GM19324 (cell line): ENCODE measurements around the gene NRL.

Experiments used
- ATAC-seq: cut with Tn5 transposase; IDR thresholded peaks from one replicate; pipeline ENCODE4 v1.9.1; 2021; ENCODE audit warnings: mild to moderate bottlenecking, moderate library complexity; ENCODE audit not compliant: unreplicated experiment, low FRiP score

NRL gene

DNA sequence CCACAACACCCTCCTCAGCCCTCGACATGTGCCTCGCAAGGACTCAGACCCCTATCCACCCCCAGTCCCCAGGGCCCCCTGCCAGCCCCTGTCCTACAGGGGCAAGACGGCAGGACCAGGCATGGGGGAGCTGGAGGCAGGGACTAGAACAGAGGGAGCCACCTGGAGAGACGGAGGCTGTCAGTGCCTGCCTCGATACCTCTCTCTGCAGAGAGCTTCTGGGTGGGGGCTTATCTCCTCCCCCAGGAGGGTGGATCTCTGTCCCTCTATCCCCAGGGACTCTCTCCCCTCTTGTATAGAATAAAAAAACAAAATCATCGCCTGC lies 45.4 kb downstream of the NRL start:
- no peak for ATAC-seq

DNA sequence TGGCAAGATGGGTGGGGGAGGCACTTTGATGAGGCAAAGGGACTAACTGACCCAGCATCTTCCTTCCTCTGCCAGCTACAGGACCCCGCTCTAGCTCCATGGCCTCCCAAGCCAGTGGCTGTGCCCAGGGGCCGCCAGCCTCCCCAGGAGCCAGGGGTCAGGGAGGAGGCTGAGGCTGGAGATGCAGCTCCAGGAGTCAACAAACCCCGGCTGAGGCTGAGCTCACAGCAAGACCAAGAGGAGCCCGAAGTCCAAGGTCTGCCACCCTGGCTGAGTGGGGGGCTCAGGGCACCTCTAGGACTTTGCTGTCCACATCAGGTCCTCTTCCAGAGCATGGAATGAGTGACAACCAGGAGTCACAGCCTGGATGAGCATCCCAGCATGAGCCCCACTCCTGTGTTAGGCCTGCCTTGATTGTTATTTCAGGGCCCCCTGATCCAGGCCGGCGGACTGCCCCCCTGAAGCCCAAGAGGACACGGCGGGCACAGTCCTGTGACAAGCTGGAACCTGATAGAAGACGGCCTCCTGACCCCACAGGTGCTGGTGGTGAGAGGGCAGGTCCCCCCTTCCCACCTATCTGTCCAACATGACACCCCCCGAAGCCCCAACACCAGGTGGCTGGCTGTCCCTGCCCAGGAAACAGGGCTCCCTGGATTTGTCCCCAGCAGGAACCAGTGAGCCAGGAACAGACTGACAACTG lies 45.9 kb downstream of the NRL start:
- no peak for ATAC-seq

DNA sequence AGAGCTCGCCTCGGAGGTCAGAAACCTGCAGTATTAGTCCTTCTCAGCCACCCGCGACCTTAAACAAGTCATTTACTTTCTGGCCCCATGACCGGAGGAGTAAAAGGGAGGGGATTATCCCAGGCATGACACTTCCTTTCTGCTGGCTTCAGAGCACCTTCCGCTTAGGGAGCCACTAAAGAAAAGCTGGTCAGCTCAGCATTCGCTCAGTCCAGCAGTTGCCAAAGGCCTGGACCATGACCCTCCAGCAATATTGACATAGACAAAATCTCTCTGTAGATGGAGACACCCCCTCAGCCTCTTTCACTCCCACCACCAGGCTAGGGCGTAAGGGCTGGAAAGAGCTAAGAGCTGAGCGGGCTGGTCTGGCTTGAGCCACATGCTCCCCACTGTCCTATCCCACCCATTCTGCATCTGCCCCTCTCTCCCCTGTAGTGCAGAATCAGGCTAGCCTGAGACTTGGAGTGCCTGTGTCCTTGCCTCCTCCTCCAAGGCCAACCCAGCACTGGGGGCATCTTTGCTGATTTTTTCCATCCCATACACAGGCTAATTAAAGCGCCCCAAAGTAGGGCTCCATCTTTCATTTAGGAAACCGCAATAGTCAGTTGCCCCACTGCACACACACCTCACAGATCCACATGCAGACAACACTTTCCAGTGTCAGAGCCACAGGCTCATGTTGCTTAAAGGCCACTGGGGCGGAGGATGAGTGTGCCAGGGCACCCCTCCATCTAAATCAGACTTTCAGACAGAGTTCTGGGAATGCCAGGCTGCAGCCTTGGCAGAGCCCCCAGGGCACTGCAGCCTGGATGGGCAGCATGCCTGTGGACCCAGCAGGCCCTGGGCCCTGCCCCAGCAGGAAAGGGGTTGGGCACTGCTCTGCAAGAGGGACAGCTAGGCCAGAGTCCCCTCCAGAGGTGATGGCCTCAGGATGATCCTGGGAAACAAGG lies 47.3 kb downstream of the NRL start:
- ATAC-seq, result no peak

DNA sequence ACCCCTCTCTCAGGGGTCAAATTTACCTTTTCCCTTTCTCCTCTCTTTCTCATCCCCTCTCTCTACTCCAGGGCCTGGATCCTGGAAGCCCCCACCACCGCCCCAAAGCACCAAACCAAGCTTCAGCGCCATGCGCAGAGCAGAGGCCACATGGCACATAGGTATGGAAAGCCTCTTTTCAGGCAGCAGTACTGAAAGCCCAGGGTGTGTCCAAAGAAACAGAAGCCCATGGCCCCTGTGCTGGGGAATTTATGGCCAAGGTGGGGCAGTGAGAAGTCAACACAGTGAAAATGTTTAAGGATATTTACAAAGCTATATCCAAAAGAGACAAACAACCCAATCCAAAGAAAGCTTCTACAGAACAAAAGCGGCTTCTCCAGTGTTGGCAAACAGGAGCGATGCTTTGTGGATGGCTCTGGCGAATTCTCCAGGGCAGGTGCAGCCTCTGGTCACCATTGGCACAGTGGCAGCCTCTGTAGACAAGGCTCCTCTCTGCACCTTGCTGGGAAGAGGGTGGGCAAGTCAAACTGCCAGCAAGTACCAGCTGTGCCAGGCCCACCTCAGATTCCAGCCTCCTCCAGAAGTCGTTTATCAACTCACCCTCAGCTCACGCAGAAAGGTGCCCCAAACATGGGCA lies 48.1 kb downstream of the NRL start:
- no peak for ATAC-seq

DNA sequence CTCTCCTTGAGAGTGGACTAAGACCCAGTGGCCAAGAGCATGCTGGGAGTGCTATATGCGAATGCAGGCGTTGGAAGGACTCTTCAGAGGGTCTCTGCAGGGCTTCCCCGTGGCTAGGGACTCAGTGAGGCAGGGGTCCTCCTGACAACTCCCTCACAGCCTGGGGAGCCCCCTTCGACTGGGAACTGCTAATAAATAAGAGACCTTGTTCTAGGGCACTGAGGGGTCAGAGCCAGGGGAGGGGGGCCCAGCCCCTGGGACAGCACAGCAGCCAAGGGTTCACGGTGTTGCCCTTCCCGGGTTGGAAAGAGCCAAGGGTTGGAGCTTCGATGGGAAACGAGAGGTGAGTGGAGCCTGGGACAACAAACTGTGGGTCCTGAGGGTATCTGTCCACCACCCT lies 49.3 kb downstream of the NRL start:
- ATAC-seq, result no peak

DNA sequence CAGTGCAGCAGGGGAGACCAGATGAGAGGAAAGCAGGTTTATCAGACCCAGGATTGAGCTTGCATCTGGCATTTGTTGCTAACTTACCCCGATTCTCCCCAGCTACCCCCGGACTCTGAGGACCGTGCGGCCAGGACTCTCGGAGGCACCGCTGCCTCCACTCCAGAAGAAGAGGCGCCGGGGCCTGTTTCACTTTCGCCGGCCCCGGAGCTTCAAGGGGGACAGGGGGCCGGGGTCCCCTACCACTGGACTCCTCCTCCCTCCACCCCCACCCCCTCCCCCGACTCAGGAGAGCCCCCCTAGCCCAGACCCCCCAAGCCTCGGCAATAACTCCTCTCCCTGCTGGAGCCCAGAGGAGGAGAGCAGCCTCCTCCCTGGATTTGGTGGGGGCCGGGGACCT lies 49.9 kb downstream of the NRL start:
- ATAC-seq, result no peak

DNA sequence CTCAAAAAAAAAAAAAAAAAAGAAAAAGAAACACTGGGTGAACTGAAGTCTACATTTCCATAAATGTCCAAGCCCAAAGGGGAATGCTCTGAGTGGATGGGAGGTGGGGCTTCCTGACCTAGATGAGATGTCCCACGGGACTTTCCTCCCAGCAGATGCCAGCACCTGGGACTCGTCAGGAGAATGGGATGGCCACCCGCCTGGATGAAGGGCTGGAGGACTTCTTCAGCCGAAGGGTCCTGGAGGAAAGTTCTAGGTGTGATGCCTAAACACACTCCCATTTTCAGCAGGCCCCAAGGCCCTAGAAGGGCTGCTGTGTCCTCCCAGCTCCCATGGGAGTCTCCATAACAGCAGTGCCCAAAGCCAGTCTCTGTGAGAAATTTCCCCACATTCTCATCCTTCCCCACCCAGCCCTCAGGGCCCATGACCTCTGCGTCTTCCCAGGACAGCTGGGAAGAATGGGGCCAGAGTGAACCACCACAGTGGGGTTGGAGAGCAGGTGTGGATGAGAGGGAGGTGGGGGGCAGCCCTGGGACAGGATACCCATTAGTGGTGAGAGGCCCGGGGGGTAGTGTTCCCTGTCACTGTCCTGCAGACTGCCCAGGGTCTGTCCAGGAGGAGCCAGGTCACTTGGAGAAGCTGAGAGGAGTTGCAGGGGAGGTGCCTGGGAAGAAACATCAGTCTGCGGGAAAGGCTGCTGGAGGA lies 50.5 kb downstream of the NRL start:
- no peak for ATAC-seq

DNA sequence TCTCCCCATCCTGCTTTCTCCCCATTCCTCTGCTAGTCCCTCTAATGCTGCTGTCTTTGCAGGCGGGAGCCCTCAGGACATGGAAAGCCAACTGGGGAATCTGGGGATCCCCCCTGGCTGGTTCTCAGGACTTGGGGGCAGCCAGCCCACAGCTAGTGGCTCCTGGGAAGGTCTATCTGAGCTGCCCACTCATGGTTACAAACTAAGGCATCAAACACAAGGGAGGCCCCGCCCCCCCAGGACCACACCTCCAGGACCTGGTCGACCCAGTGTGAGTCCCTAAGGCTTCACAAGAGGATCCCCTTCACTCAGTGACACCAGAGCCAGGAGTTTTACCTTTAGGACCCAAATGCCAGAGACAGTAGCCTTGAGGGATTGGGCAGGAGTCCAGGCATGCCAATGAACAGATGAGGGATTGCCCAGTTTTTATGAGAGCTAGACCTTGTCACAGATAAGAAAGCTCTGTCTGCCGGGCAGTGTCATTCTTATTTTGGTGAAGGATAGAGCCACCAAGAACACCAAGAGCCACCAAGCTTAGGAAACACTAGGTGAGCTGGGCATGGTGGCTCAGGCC lies 51.4 kb downstream of the NRL start:
- ATAC-seq, result no peak

DNA sequence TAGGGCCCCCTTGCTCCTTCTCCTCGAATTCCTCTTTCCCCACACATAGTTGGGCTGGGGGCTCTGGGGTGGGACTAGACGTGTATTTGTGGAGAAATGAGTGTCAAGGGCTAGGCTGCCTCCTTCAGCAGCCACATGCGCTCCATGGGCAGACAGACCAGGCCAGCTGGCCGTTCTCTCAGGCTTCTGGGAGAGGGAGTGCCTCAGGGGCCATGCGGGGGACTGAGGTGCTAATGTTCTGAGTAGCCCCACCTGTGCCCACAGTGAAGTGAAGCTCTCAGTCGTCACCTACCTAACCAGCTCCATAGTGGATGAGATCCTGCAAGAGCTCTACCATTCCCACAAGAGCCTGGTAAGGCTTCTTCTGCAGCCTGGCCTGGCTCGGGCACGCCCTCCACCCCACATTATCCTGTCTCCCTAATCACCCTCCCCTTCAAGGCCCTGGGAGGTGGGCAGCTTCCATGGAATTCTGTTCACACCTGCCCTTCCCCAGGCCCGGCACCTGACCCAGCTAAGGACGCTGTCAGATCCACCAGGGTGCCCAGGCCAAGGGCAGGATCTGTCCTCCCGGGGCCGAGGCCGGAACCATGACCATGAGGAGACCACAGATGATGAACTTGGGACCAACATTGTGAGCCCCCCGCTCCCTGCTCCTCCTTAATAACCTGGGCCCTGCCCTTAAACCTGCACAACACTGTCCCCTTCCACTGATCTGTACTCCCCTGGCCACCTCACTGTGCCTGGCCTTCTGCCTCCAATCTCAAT lies 52.4 kb downstream of the NRL start:
- no peak for ATAC-seq

DNA sequence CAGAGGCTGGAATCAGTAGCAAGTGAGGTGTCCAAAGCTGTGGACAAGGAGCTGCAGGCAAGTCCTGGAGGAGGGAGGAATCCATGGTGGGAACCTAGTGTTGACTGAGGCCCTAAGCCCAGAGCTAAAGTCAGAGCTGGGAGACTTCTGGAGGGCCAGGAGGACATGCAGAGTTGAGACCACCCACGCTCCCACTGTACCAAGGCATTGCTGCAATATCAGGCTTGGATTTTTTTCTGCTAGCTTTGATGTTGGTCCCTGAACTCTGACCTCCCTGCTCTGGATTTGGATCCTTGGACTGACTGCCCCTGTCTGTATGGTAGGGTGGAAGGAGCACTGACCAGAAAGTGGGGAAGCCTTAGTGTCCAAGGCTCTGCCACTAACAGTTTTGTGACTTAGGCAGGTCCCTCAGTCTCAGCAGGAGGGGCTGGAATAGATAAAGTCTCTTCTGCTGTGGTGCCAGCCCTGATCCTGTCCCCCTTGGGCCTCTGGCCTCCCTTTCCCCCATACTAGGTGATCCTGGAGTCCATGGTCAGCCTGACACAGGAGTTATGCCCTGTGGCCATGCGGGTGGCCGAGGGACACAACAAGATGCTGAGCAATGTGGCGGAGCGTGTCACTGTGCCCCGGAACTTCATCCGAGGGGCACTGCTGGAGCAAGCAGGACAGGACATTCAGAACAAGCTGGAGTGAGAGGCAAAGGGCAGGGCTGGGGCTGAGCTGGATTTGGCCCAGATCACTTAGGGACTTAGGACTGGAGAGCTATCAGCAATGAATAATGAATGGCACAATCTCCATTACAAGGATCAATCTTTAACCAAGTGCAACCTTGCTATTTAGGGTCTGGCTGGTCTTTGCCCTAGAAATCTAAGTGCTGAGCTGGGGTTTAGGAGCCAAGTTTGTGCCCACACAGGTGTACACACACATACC lies 53.5 kb downstream of the NRL start:
- ATAC-seq, result no peak

DNA sequence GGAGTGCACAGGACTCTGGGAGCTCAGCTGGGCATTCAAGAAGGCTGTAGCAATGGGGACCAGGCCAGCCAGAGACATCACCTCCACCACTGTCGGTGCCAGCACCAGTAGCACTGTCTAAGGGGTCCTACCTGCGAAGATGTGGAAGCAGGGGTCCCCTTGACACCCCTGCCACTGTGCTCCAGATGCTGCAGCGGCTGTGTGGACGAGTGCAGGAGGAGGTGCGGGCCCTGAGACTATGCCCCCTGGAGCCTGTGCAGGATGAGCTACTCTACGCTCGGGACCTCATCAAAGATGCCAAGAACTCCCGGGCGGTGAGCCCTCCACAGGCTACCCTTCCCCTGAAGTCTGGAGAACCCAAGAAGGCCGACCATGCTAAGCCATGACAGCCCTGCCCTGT lies 54.3 kb downstream of the NRL start:
- ATAC-seq, result no peak

DNA sequence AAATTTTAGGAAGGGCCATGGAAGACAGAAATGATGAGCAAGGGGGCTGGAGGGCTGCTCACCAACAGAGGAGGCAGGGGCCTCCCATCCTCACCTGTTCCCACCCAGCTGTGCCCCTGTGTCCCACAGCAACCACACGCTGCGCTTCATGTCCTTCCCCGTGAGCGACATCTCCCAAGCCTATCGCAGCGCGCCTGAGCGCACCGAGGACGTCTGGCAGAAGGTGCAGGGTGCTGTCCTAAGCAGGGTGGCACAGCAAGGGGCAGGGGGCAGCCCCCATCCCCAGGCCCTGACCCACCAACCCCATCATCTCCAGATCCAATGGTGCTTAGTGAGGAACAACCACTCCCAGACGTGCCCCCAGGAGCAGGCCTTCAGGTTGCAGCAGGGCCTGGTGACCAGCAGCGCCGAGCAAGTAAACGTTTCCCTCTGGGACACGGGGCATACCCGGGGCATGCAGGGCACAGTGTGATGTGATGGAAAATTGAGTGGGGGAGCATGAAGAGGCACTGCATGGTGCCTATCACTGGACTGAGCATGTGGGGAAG lies 54.8 kb downstream of the NRL start:
- no peak for ATAC-seq

DNA sequence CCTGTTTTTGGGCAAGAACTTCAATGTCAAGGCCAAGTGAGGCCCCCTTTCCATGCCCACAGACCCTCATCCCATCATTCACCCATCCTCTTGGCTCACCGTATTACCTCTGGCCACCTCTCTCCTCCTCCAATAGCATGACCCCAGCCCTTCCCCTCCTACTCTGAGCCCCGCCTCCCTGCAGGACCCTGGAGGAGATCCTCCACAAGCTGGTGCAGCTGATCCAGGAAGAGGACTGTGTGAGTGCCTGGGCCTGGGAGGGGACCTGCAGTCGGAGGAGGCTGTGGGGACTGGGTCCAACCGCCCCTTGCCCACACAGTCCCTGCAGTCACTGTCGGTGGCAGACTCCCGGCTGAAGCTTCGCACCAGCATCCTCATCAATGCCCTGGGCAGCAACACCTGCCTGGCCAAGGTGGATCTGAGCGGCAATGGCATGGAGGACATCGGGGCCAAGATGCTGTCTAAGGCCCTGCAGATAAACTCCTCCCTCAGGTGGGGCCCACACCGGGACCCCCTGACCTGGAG lies 55.7 kb downstream of the NRL start:
- ATAC-seq, result no peak

DNA sequence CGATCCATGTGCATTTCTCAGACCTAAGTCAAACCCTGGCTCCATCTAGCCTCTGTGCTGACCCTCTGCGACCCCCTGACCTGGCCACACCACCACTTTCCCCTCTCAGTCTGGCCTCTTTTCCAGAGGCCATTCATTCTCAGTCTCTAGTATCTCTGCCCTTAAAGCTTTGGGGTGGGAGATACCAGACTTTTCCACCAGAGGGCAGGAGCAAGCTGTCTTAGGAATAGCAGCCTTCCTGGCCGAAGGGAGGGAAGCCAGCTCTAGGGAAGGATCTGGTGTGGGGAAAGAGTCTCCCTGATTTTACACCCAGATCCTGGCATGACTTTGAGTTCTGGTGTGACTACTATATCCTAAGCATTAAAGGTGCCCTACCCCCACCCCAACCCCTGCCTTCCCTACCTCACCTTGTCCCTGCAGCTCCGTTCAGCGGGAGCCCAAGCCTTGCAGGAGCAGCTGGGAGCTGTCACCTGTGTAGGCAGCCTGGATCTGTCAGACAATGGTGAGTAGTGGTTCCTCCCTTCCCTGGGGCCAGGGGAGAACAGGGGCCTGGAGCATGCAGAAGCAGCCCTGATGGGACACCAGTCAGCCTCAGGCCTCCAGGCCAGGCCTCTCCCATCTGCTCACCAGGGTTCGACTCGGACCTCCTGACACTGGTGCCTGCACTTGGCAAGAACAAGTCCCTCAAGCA lies 56.3 kb downstream of the NRL start:
- ATAC-seq, result peak; percentile 48

DNA sequence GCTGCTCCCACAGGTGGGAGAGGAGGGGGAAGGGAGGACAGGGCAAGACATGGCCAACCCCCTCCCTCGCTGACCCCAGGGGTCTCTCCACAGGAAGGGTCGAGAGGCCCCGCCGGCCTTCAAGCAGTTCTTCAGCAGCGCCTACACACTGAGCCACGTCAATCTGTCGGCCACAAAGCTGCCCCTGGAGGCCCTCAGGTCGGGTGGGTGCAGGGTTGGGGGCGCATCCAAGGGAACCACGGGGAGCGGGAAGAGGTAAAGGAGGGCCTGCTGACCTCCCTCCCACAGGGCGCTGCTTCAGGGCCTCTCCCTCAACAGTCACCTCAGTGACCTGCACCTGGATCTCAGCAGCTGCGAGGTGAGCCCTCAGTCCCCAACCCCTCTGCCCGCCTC lies 56.9 kb downstream of the NRL start:
- ATAC-seq, result no peak

DNA sequence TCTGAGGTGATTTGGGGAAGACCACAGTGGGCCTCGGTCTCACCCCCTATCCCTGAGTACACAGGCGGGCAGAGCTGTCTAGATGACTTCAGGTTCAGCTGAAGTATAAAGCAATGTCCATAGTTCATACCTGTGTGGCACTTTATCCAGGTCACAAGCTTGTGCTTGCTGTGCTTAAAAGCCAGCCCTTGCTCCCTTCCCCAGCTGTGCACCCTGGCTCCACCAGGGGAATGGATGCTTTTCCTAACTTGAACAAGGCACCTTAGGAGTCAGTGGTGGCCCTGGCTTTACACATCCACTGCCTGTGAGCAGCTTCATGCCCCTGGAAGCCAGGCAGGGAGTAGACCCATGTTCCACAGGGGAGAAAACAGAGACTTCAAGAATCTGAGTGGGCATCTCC lies 57.5 kb downstream of the NRL start:
- no peak for ATAC-seq

DNA sequence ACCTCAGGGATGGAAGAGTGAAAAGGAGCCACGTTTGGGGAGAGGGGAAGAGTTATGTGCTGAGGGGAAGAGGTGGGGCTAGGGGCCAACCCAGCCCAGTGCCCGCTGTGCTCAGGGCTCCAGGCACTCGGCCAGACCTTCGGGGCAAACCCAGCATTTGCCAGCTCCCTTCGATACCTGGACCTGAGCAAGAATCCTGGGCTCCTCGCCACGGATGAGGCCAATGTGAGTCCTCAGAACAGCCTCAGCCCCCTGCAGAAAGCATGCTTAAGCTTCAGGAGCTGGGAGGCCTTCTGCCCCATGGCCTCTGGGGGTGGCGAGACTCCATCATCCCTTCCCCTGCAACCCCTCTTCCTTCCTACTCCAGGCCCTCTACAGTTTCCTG lies 58.0 kb downstream of the NRL start:
- ATAC-seq, result no peak
